SK-N-SH (cell line): Measurements from ENCODE around the gene AGAP4. TPM values are rescaled to one million over a fixed set of nuclear protein-coding genes. Genes with fewer than 3 reads are reported as not detected.
"Not testable (repeated sequence)": the region's sequence is repeated elsewhere in the genome, so short reads cannot be mapped to it uniquely, and the experiment has no call there.

Source experiments
- CTCF ChIA-PET: fragments of 300-600, 350-600 bp; formaldehyde crosslinking; extraction: SDS; loops from one replicate; lab custom pipeline; 2021; lab: Yijun Ruan, JAX
- POLR2A ChIA-PET: fragments of 350-600 bp; sonication (Branson Sonifier 250); formaldehyde crosslinking; extraction: SDS; loops from one replicate; lab custom pipeline; 2020; ENCODE audit warnings: antibody characterized with exemption, inconsistent platforms; lab: Yijun Ruan, JAX
- DNase-seq: peaks from one replicate; pipeline ENCODE4 v3.0.0; 2012
- H2AFZ ChIP-seq: fragments of 200-600 bp; sonication (generic); 2 replicates; pipeline ENCODE4 v1.8.1; 2016; ENCODE audit warnings: antibody characterized with exemption, mild to moderate bottlenecking, low read depth
- H3F3A ChIP-seq: fragments of 200-600 bp; sonication (generic); replicated peaks from 2 replicates; pipeline ENCODE3; 2016; ENCODE audit warnings: antibody characterized with exemption, mild to moderate bottlenecking; ENCODE audit not compliant: insufficient read depth
- H3K27ac ChIP-seq, 2 experiments: fragments of 200-500 bp in 1 of 2; fragments of 200-600 bp in 1 of 2; sonication (Bioruptor generic) in 1 of 2; sonication (generic), shearing (Covaris generic) in 1 of 2; 2 replicates each; pipeline versions ENCODE4 v1.5.1 to v1.6.1; 2014 to 2016; ENCODE audit warnings: low read depth in 2 of 2, inconsistent platforms in 1 of 2, low read length in 1 of 2, mild to moderate bottlenecking in 1 of 2, mixed read lengths in 1 of 2
- H3K27me3 ChIP-seq: fragments of 200-600 bp; sonication (generic), shearing (Covaris generic); 2 replicates; pipeline ENCODE4 v1.6.1; 2016; ENCODE audit warnings: mixed run types; ENCODE audit not compliant: insufficient read depth
- H3K36me3 ChIP-seq, 2 experiments: fragments of 200-500 bp in 1 of 2; fragments of 200-600 bp in 1 of 2; sonication (Bioruptor generic) in 1 of 2; sonication (generic) in 1 of 2; replicated peaks in 1 of 2; 2 replicates each; pipeline versions ENCODE3 to v1.5.1; 2014 to 2016; ENCODE audit warnings: low read length in 1 of 2, mild to moderate bottlenecking in 1 of 2; ENCODE audit not compliant: insufficient read depth in 2 of 2, control insufficient read depth in 1 of 2
- H3K4me1 ChIP-seq, 2 experiments: fragments of 200-500 bp in 1 of 2; fragments of 200-600 bp in 1 of 2; sonication (Bioruptor generic) in 1 of 2; sonication (generic), shearing (Covaris generic) in 1 of 2; 2 replicates each; pipeline versions ENCODE4 v1.5.1 to v1.6.1; 2014 to 2016; ENCODE audit warnings: low read depth in 1 of 2, low read length in 1 of 2, mixed run types in 1 of 2; ENCODE audit not compliant: insufficient read depth in 2 of 2, control insufficient read depth in 1 of 2
- H3K4me2 ChIP-seq: fragments of 200-600 bp; sonication (generic), shearing (Covaris generic); 2 replicates; pipeline ENCODE4 v1.6.1; 2017; ENCODE audit warnings: mixed run types
- H3K4me3 ChIP-seq, 2 experiments: fragments of 200-500 bp in 1 of 2; fragments of 200-600 bp in 1 of 2; sonication (Bioruptor generic) in 1 of 2; sonication (generic), shearing (Covaris generic) in 1 of 2; 2 replicates each; pipeline versions ENCODE4 v1.5.1 to v1.8.1; 2014 to 2016; ENCODE audit warnings: low read depth in 2 of 2, inconsistent platforms in 1 of 2, low read length in 1 of 2, mild to moderate bottlenecking in 1 of 2, mixed read lengths in 1 of 2, moderate library complexity in 1 of 2
- H3K79me2 ChIP-seq: fragments of 200-600 bp; sonication (generic); 2 replicates; pipeline ENCODE4 v1.8.1; 2017; ENCODE audit warnings: mild to moderate bottlenecking; ENCODE audit not compliant: insufficient read depth
- H3K9ac ChIP-seq: fragments of 200-600 bp; sonication (generic); 2 replicates; pipeline ENCODE4 v1.6.1; 2017; ENCODE audit warnings: mixed run types
- H3K9me2 ChIP-seq: fragments of 200-600 bp; sonication (generic); 2 replicates; pipeline ENCODE4 v1.6.1; 2017; ENCODE audit warnings: mixed run types
- H3K9me3 ChIP-seq: fragments of 200-600 bp; sonication (generic); 2 replicates; pipeline ENCODE4 v1.6.1; 2017; ENCODE audit warnings: mixed run types, mild to moderate bottlenecking, moderate library complexity
- H4K20me1 ChIP-seq: fragments of 200-600 bp; sonication (generic); 2 replicates; pipeline ENCODE4 v1.6.1; 2017; ENCODE audit warnings: mild to moderate bottlenecking, mixed run types; ENCODE audit not compliant: insufficient read depth
- EP300 ChIP-seq, 2 experiments: IDR thresholded peaks; 2 replicates each; pipeline versions ENCODE4 v1.4.0 to v1.6.1; 2012; ENCODE audit warnings: borderline replicate concordance in 1 of 2, low read depth in 1 of 2, low read length in 1 of 2
- EZH2phosphoT487 ChIP-seq: fragments of 200-600 bp; sonication (generic); IDR thresholded peaks from 2 replicates; pipeline ENCODE4 v1.6.1; 2017; ENCODE audit warnings: low read depth, mixed run types, mild to moderate bottlenecking, antibody characterized with exemption, moderate library complexity, borderline replicate concordance
- POLR2AphosphoS5 ChIP-seq: IDR thresholded peaks from 2 replicates; pipeline ENCODE4 v1.6.1; 2012; ENCODE audit warnings: low read depth, low read length
- RAD21 ChIP-seq: IDR thresholded peaks from 2 replicates; pipeline ENCODE4 v1.6.1; 2012; ENCODE audit warnings: mild to moderate bottlenecking, low read length
- SMC3 ChIP-seq: IDR thresholded peaks from 2 replicates; pipeline ENCODE4 v1.6.1; 2012; ENCODE audit warnings: low read depth, low read length, improper control_type of control experiment
- whole genome bisulfite sequencing: methylation state at CpG from one replicate; pipeline ENCODE4 v1.1.6; 2017; ENCODE audit warnings: low lambda C conversion rate; 5-methylcytosine and 5-hydroxymethylcytosine counted together
- polyA plus RNA-seq, 3 experiments: library from polyadenylated mRNA; depleted of rRNA; stranded (reverse); fragments of >200 nt; gene quantifications; 2 replicates each; pipeline ENCODE4 v1.2.3, GENCODE V29; 2012
- TF ChIP-seq, protein P1 (sequence below): IDR thresholded peaks from 2 replicates; pipeline ENCODE4 v1.4.0; 2012; ENCODE audit warnings: low read depth
- TF ChIP-seq, protein P2 (sequence below): fragments of 200-600 bp; sonication (generic); IDR thresholded peaks from 2 replicates; pipeline ENCODE4 v1.6.1; 2017; ENCODE audit warnings: antibody characterized with exemption, mild to moderate bottlenecking, moderate library complexity

AGAP4 gene
- polyA plus RNA-seq, 1 of the 3 experiments (the other 2 are of a cell fraction) = 17.6 TPM

DNA sequence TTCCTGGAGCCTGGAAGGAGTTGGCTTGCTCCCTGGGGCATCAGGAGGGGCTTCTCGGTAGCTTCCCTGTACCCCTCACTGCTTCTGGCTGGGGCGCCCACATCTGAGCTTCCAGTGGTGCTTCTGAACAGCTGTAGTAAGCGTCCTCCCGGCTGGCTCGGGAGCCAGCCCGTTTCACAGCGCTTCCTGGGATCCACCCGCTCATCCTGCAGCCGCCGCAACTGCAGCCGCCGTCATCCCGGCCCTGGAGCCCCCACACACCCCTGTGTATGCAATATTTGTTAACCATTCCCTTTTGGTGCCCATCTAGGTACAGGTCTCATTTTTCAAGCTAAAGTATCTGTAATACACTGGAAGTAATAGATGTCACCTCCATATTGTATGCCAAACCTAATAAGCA is 34.3 kb downstream of the AGAP4 start:
- H3K9me2 ChIP-seq, CTCF ChIA-PET, H3K9ac ChIP-seq, POLR2A ChIA-PET, H3K9me3 ChIP-seq, H2AFZ ChIP-seq, H3K36me3 ChIP-seq, H3K27ac ChIP-seq, H3K27me3 ChIP-seq, H3K4me1 ChIP-seq, H3K4me2 ChIP-seq, H4K20me1 ChIP-seq, H3F3A ChIP-seq, H3K4me3 ChIP-seq, H3K79me2 ChIP-seq, DNase-seq: not testable (repeated sequence)
- 83% methylated on average over 11 of the region's 13 CpGs for WGBS

DNA sequence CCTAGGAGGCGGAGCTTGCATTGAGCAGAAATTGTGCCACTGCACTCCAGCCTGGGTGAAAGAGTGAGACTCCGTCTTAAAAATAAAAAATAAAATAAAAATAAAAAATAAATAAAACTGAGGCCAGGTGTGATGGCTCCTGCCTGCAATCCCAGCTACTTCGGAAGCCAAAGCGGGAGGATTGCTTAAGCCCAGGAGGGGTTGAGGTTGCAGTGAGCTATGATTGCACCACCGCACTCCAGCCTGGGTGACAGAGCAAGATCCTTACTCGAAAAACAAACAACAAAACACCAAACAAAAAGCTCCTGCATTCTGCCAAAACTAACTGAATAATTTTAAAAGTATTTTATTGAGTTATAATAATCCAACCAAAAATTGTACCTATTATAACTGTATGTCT is 36.2 kb downstream of the AGAP4 start:
- Histone ChIP-seq H3K9me2 (no peaks in the 10 kb centered on the region), H4K20me1 (no peaks in the 10 kb centered on the region), H3K27me3 (no peaks in the 10 kb centered on the region), H3F3A (peaks cover 3% of the 10 kb centered on the region), H3K9me3 (no peaks in the 10 kb centered on the region), H3K27ac (no peak overlapping the region), H3K9ac (no peak overlapping the region), H3K4me3 (no peak overlapping the region), H2AFZ (no peak overlapping the region), H3K4me1 (no peaks in the 10 kb centered on the region), H3K36me3 (no peaks in the 10 kb centered on the region), H3K79me2 (no peaks in the 10 kb centered on the region), H3K4me2 (no peak overlapping the region)
- no peak for DNase-seq
- ChIA-PET CTCF (interaction anchor here (1.3 kb wide), 1 partner anchor 8 kb away, joined by 4 read pairs; no protein-coding TSS in a partner anchor), POLR2A (no interaction called here)
- WGBS = 89% methylated on average over 6 of the region's 6 CpGs
- no peak for TF ChIP-seq EP300 (IDR thresholded peaks at IDR 0.05; ENCODE audit: borderline replicate concordance in 1 of 2, low read depth in 1 of 2, low read length in 1 of 2)
- TF ChIP-seq POLR2AphosphoS5 = no peak
- TF ChIP-seq, protein P1, sequence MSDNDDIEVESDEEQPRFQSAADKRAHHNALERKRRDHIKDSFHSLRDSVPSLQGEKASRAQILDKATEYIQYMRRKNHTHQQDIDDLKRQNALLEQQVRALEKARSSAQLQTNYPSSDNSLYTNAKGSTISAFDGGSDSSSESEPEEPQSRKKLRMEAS = no peak

DNA sequence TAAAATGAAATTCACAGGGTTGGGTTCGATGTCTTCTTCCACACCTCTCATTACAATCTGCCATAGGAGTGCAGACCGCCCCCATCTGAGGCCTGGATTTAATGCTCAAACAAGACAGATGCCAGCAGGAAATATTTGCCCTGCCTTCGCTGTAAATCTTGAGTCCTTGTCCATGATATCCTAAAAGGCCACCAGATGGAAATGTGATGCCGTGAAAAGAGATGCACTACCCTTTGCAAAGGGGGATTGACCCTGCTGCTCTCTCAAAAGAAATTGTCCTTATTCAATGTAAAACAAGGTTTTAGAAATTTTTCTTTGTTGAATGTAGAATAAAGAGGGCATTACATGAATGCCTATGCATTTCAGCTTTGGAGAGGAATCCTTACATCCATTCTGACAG is 37.5 kb downstream of the AGAP4 start:
- Histone ChIP-seq H3K4me3 (no peak overlapping the region), H2AFZ (no peak overlapping the region), H3K4me1 (no peaks in the 10 kb centered on the region), H3K9me2 (no peaks in the 10 kb centered on the region), H3K4me2 (no peak overlapping the region), H3K9ac (no peak overlapping the region), H3K79me2 (no peaks in the 10 kb centered on the region), H3K27ac (no peak overlapping the region), H3K27me3 (no peaks in the 10 kb centered on the region), H3K36me3 (no peaks in the 10 kb centered on the region), H4K20me1 (no peaks in the 10 kb centered on the region), H3F3A (peaks cover 3% of the 10 kb centered on the region), H3K9me3 (no peaks in the 10 kb centered on the region)
- CTCF ChIA-PET = interaction anchor here (1.3 kb wide), 1 partner anchor 9 kb away, joined by 4 read pairs; no protein-coding TSS in a partner anchor
- POLR2A ChIA-PET = no interaction called here
- TF ChIP-seq RAD21 = peak; percentile 89
- TF ChIP-seq, protein P2, sequence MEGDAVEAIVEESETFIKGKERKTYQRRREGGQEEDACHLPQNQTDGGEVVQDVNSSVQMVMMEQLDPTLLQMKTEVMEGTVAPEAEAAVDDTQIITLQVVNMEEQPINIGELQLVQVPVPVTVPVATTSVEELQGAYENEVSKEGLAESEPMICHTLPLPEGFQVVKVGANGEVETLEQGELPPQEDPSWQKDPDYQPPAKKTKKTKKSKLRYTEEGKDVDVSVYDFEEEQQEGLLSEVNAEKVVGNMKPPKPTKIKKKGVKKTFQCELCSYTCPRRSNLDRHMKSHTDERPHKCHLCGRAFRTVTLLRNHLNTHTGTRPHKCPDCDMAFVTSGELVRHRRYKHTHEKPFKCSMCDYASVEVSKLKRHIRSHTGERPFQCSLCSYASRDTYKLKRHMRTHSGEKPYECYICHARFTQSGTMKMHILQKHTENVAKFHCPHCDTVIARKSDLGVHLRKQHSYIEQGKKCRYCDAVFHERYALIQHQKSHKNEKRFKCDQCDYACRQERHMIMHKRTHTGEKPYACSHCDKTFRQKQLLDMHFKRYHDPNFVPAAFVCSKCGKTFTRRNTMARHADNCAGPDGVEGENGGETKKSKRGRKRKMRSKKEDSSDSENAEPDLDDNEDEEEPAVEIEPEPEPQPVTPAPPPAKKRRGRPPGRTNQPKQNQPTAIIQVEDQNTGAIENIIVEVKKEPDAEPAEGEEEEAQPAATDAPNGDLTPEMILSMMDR = peak; percentile 50
- no peak for TF ChIP-seq EZH2phosphoT487
- TF ChIP-seq SMC3 = peak; percentile 70
- WGBS = 45% methylated on average over 4 of the region's 4 CpGs
- peak; percentile 73 for DNase-seq

DNA sequence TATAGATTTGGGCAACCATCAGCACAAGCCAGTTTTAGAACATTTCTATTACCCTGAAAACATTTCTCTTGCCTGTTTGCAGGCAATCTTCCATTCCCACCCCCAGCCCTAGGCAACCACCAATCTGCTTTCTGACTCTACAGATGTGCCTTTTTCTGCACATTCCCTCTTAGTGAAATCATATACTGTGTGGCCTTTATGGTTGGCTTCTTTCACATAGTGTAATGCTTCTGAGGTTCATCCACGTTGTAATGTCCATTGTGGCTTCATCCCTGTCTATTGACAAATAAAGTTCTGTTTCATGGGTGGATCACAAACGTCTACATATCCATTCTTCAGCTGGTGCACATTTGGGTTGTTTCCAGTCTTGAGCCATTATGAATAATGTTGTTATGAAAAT is 42.3 kb downstream of the AGAP4 start:
- H3K27me3 ChIP-seq, H3K4me3 ChIP-seq, H2AFZ ChIP-seq, H3K9me3 ChIP-seq, POLR2A ChIA-PET, H4K20me1 ChIP-seq, CTCF ChIA-PET, H3F3A ChIP-seq, H3K79me2 ChIP-seq, DNase-seq, H3K4me2 ChIP-seq, H3K4me1 ChIP-seq, H3K9me2 ChIP-seq, H3K36me3 ChIP-seq, H3K27ac ChIP-seq, H3K9ac ChIP-seq: not testable (repeated sequence)
- 27% methylated on average over 2 of the region's 2 CpGs for whole genome bisulfite sequencing

DNA sequence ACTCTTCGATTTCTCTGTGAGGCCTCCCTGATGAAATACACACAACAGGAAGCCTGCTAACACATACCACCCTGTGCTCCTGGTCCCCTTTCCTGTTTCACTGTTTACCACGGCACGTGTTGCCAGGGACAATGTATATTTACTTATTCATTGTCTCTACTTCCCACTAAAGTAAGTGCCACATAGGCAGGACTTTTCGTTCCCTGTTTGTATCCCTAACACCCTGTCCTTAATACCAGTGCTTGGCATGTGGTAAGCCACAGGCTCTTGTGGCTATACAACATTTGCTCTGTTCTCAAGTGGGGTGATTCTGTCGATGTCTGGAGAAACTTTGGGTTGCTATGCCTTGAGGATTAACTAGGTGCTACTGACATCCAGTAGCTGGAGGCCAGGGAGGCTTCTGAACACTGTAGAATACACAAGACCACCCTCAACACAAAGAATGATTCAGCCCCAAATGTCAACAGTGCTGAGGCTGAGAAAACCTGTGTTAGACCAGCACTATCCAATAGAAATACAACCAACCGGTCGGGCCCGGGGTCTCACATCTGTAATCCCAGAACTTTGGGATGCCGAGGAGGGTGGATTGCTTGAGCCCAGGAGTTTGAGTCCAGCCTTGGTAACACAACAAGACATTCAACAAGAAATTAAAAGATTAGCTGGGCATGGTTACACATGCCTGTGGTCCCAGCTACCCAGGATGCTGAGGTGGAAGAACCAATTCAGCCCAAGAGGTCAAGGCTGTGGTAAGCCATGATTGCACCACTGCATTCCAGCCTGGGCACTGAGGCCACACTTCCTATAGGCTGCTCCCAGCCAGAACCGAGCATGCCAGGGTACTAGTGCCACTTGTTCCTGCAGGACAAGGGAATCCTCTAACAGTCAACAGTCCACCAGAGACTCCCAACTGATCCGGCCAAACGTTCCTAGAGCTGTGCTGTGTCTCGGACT is 44.0 kb downstream of the AGAP4 start:
- DNase-seq, H3K4me1 ChIP-seq, H3K9me2 ChIP-seq, H3K9me3 ChIP-seq, H3K9ac ChIP-seq, H2AFZ ChIP-seq, H3K4me3 ChIP-seq, H3K27ac ChIP-seq, H4K20me1 ChIP-seq, H3F3A ChIP-seq, H3K36me3 ChIP-seq, H3K79me2 ChIP-seq, CTCF ChIA-PET, H3K4me2 ChIP-seq, POLR2A ChIA-PET, H3K27me3 ChIP-seq: not testable (repeated sequence)
- WGBS = 49% methylated on average over 9 of the region's 13 CpGs
